ENCODE results near the gene PDE8B.

Gene PDE8B

GRCh38 chr5:77250021-77250420, 39.5 kb downstream of the PDE8B start:
- no peaks in the 10 kb centered on the region for H3K36me3 ChIP-seq (ENCODE audit: control insufficient read depth in 4 of 4, insufficient read depth in 4 of 4, low read length in 3 of 4)
- CTCF ChIA-PET, result no interaction called here
- H3K9me3 ChIP-seq (ENCODE audit: control extremely low read depth in 1 of 5, control insufficient read depth in 4 of 5, insufficient read depth in 2 of 5, low read depth in 1 of 5, low read length in 4 of 5), result no peaks in the 10 kb centered on the region
- WGBS (ENCODE audit: insufficient coverage), result 100% methylated on average over 4 of the region's 4 CpGs
- no peak overlapping the region for H3K27ac ChIP-seq (ENCODE audit: insufficient read depth in 1 of 2, low read depth in 1 of 2, low read length in 2 of 2, poor library complexity in 1 of 2, severe bottlenecking in 2 of 2)
- POLR2A ChIA-PET, result no interaction called here
- no peak for DNase-seq
- no peaks in the 10 kb centered on the region for H3K4me1 ChIP-seq (ENCODE audit: control extremely low read depth in 1 of 4, control insufficient read depth in 4 of 4, insufficient read depth in 4 of 4, low read length in 3 of 4)
- H3K4me3 ChIP-seq (ENCODE audit: control insufficient read depth in 1 of 7, extremely low read depth in 1 of 7, insufficient read depth in 4 of 7, low read depth in 2 of 7, low read length in 6 of 7), result no peak overlapping the region
- no peaks in the 10 kb centered on the region for H3K27me3 ChIP-seq (replicated peaks in 2 of 5; ENCODE audit: control insufficient read depth in 4 of 5, insufficient read depth in 5 of 5, low read length in 4 of 5)

- WGBS (ENCODE audit: insufficient coverage), result 100% methylated on average over 2 of the region's 3 CpGs
- H3K4me1 ChIP-seq (ENCODE audit: control extremely low read depth in 1 of 4, control insufficient read depth in 4 of 4, insufficient read depth in 4 of 4, low read length in 3 of 4), result no peaks in the 10 kb centered on the region
- no peak for DNase-seq
- H3K36me3 ChIP-seq (ENCODE audit: control insufficient read depth in 4 of 4, insufficient read depth in 4 of 4, low read length in 3 of 4), result no peaks in the 10 kb centered on the region
- H3K27ac ChIP-seq (ENCODE audit: insufficient read depth in 1 of 2, low read depth in 1 of 2, low read length in 2 of 2, poor library complexity in 1 of 2, severe bottlenecking in 2 of 2), result no peak overlapping the region
- no peaks in the 10 kb centered on the region for H3K27me3 ChIP-seq (replicated peaks in 2 of 5; ENCODE audit: control insufficient read depth in 4 of 5, insufficient read depth in 5 of 5, low read length in 4 of 5)
- ChIA-PET CTCF (interaction anchor here (0.9 kb wide), 1 partner anchor 16 kb away, joined by 3 read pairs; no protein-coding TSS in a partner anchor), POLR2A (no interaction called here)
- no peaks in the 10 kb centered on the region for H3K9me3 ChIP-seq (ENCODE audit: control extremely low read depth in 1 of 5, control insufficient read depth in 4 of 5, insufficient read depth in 2 of 5, low read depth in 1 of 5, low read length in 4 of 5)
- H3K4me3 ChIP-seq (ENCODE audit: control insufficient read depth in 1 of 7, extremely low read depth in 1 of 7, insufficient read depth in 4 of 7, low read depth in 2 of 7, low read length in 6 of 7), result no peak overlapping the region
These were observed 41.4 kb downstream of the PDE8B start for GRCh38 chr5:77251921-77252320.

DNA sequence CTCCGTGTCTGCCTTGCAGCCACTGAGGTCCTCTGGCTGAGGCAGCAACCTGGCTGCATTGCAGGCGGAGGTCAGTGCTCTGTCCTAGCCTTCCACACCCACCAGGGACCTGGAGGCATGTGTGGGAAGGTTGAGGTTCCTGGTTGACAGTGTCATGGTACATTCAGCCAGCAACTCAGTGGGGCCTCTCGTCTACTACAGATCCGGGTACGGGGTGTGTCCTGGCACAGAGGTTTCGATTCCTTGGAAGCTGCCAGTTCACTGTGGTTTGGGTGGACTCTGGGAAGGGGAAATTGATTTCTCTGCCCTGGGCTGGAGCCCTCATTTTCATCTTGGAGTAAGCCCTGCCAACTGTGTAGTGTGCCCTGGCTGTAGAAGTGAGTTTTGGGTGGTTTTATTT, 45.1 kb downstream of the PDE8B start:
- peaks cover 0 to 4% (median 0%) of the 10 kb centered on the region in 5 experiments for H3K27me3 ChIP-seq (replicated peaks in 2 of 5; ENCODE audit: control insufficient read depth in 4 of 5, insufficient read depth in 5 of 5, low read length in 4 of 5)
- no peaks in the 10 kb centered on the region for H3K4me1 ChIP-seq (ENCODE audit: control extremely low read depth in 1 of 4, control insufficient read depth in 4 of 4, insufficient read depth in 4 of 4, low read length in 3 of 4)
- 81% methylated on average over 3 of the region's 6 CpGs for WGBS (ENCODE audit: insufficient coverage)
- ChIA-PET CTCF (no interaction called here), POLR2A (no interaction called here)
- DNase-seq, result no peak
- no peak overlapping the region for H3K4me3 ChIP-seq (ENCODE audit: control insufficient read depth in 1 of 7, extremely low read depth in 1 of 7, insufficient read depth in 4 of 7, low read depth in 2 of 7, low read length in 6 of 7)
- H3K9me3 ChIP-seq (ENCODE audit: control extremely low read depth in 1 of 5, control insufficient read depth in 4 of 5, insufficient read depth in 2 of 5, low read depth in 1 of 5, low read length in 4 of 5), result no peaks in the 10 kb centered on the region
- H3K27ac ChIP-seq (ENCODE audit: insufficient read depth in 1 of 2, low read depth in 1 of 2, low read length in 2 of 2, poor library complexity in 1 of 2, severe bottlenecking in 2 of 2), result no peak overlapping the region
- no peaks in the 10 kb centered on the region for H3K36me3 ChIP-seq (ENCODE audit: control insufficient read depth in 4 of 4, insufficient read depth in 4 of 4, low read length in 3 of 4)

DNA sequence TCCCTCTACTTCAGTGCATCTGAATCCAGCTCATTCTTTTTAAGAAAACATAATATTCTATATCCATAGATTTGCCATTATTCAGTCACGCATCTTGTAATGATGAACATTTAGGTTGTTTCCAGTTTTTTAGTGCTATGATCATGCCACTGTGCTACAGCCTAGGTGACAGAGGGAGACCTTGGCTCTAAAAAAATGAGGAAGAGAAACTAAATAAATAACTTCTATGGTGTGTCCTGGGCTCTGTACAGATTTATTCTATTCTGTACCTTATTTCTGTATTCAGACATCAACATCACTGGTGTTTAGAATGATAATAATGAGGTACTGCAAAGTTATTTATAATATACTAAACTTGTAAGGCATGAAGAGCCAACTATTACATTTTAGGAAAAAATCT, 45.9 kb downstream of the PDE8B start:
- no CpG with 5 or more reads among the region's 1 CpG for WGBS (ENCODE audit: insufficient coverage)
- peak in 1 of 3 donors; percentile 6 for DNase-seq
- CTCF ChIA-PET, result no interaction called here
- Histone ChIP-seq H3K36me3 (ENCODE audit: control insufficient read depth in 4 of 4, insufficient read depth in 4 of 4, low read length in 3 of 4) (no peaks in the 10 kb centered on the region), H3K27me3 (replicated peaks in 2 of 5; ENCODE audit: control insufficient read depth in 4 of 5, insufficient read depth in 5 of 5, low read length in 4 of 5) (peaks cover 0 to 4% (median 0%) of the 10 kb centered on the region in 5 experiments), H3K9me3 (ENCODE audit: control extremely low read depth in 1 of 5, control insufficient read depth in 4 of 5, insufficient read depth in 2 of 5, low read depth in 1 of 5, low read length in 4 of 5) (no peaks in the 10 kb centered on the region), H3K27ac (ENCODE audit: insufficient read depth in 1 of 2, low read depth in 1 of 2, low read length in 2 of 2, poor library complexity in 1 of 2, severe bottlenecking in 2 of 2) (no peak overlapping the region), H3K4me1 (ENCODE audit: control extremely low read depth in 1 of 4, control insufficient read depth in 4 of 4, insufficient read depth in 4 of 4, low read length in 3 of 4) (no peaks in the 10 kb centered on the region), H3K4me3 (ENCODE audit: control insufficient read depth in 1 of 7, extremely low read depth in 1 of 7, insufficient read depth in 4 of 7, low read depth in 2 of 7, low read length in 6 of 7) (no peak overlapping the region)
- POLR2A ChIA-PET, result no interaction called here

DNA sequence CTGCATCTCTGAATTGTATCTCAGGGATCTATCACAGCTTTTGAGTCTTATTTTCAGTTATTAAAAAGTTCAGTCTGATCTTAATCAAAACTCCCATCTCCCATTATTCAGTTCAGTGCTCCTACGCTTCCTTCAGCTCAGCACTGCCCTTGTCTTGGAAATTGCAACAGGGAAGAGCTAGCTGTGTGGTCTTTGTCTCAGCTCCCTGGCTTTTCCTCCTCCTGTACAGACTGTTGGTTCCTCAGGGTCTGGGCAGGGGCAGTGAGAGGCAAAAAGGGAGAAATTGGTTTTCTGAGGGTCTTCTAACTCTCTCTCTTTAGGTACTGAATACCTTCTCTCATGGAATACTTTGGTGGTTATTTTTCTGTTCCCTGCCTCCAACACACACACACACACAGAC, 48.2 kb downstream of the PDE8B start:
- no peaks in the 10 kb centered on the region for H3K9me3 ChIP-seq (ENCODE audit: control extremely low read depth in 1 of 5, control insufficient read depth in 4 of 5, insufficient read depth in 2 of 5, low read depth in 1 of 5, low read length in 4 of 5)
- no peak for DNase-seq
- no peak overlapping the region for H3K4me3 ChIP-seq (ENCODE audit: control insufficient read depth in 1 of 7, extremely low read depth in 1 of 7, insufficient read depth in 4 of 7, low read depth in 2 of 7, low read length in 6 of 7)
- ChIA-PET POLR2A (no interaction called here), CTCF (no interaction called here)
- no peaks in the 10 kb centered on the region for H3K36me3 ChIP-seq (ENCODE audit: control insufficient read depth in 4 of 4, insufficient read depth in 4 of 4, low read length in 3 of 4)
- H3K27me3 ChIP-seq (replicated peaks in 2 of 5; ENCODE audit: control insufficient read depth in 4 of 5, insufficient read depth in 5 of 5, low read length in 4 of 5), result peaks cover 0 to 4% (median 0%) of the 10 kb centered on the region in 5 experiments
- no peaks in the 10 kb centered on the region for H3K4me1 ChIP-seq (ENCODE audit: control extremely low read depth in 1 of 4, control insufficient read depth in 4 of 4, insufficient read depth in 4 of 4, low read length in 3 of 4)
- no peak overlapping the region for H3K27ac ChIP-seq (ENCODE audit: insufficient read depth in 1 of 2, low read depth in 1 of 2, low read length in 2 of 2, poor library complexity in 1 of 2, severe bottlenecking in 2 of 2)
- WGBS (ENCODE audit: insufficient coverage), result no CpG with 5 or more reads among the region's 1 CpG

DNA sequence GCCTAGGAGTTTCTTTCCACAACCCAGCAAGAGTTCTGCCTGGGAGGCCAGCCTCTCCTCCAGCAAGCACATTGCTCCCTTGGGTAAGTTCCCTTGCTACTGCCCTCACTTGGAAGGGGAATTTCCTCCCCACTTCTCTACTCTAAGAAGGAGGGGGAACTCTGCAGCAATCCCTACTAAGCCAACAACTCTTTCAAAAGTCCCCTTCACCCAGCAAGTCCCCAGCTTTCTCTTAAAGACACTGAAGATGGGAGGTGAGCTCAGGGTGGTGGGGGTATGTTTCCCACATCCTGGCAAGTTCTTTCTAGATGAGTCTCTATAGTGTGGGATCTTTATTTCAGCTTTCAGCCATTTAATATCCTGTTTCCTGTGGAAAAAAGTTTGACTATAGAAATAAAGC, 49.0 kb downstream of the PDE8B start:
- CTCF ChIA-PET, result no interaction called here

DNA sequence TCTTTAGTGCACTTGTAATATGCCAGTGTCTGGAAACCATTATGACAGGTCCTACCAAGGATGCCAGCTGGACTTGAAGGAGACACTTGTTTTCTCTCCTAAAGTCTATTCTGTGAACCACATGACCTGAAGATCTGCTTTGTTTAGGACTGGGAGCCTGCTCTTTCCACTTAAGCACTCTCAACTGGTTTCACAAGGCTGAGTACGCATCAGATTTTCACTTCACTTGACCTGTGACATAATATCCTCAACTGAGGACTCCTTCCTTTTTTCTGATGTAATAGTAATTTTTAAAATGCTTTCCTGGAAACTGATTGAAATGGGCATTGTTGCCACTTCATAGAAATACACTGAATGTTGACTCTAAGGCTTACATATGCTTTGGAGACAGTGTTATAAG, 52.2 kb downstream of the PDE8B start:
- no CpG with 5 or more reads among the region's 1 CpG for WGBS (ENCODE audit: insufficient coverage)

More for the DNA sequence above, 49.0 kb downstream of the PDE8B start:
- Histone ChIP-seq H3K9me3 (ENCODE audit: control extremely low read depth in 1 of 5, control insufficient read depth in 4 of 5, insufficient read depth in 2 of 5, low read depth in 1 of 5, low read length in 4 of 5) (no peaks in the 10 kb centered on the region), H3K4me1 (ENCODE audit: control extremely low read depth in 1 of 4, control insufficient read depth in 4 of 4, insufficient read depth in 4 of 4, low read length in 3 of 4) (no peaks in the 10 kb centered on the region), H3K36me3 (ENCODE audit: control insufficient read depth in 4 of 4, insufficient read depth in 4 of 4, low read length in 3 of 4) (no peaks in the 10 kb centered on the region), H3K27ac (ENCODE audit: insufficient read depth in 1 of 2, low read depth in 1 of 2, low read length in 2 of 2, poor library complexity in 1 of 2, severe bottlenecking in 2 of 2) (no peak overlapping the region), H3K27me3 (replicated peaks in 2 of 5; ENCODE audit: control insufficient read depth in 4 of 5, insufficient read depth in 5 of 5, low read length in 4 of 5) (peaks cover 0 to 4% (median 0%) of the 10 kb centered on the region in 5 experiments), H3K4me3 (ENCODE audit: control insufficient read depth in 1 of 7, extremely low read depth in 1 of 7, insufficient read depth in 4 of 7, low read depth in 2 of 7, low read length in 6 of 7) (no peak overlapping the region)
- POLR2A ChIA-PET, result no interaction called here
- DNase-seq, result no peak

More for the DNA sequence above, 52.2 kb downstream of the PDE8B start:
- Histone ChIP-seq H3K36me3 (ENCODE audit: control insufficient read depth in 4 of 4, insufficient read depth in 4 of 4, low read length in 3 of 4) (no peaks in the 10 kb centered on the region), H3K27ac (ENCODE audit: insufficient read depth in 1 of 2, low read depth in 1 of 2, low read length in 2 of 2, poor library complexity in 1 of 2, severe bottlenecking in 2 of 2) (no peak overlapping the region), H3K4me3 (ENCODE audit: control insufficient read depth in 1 of 7, extremely low read depth in 1 of 7, insufficient read depth in 4 of 7, low read depth in 2 of 7, low read length in 6 of 7) (no peak overlapping the region), H3K27me3 (replicated peaks in 2 of 5; ENCODE audit: control insufficient read depth in 4 of 5, insufficient read depth in 5 of 5, low read length in 4 of 5) (peaks cover 0 to 4% (median 0%) of the 10 kb centered on the region in 5 experiments), H3K4me1 (ENCODE audit: control extremely low read depth in 1 of 4, control insufficient read depth in 4 of 4, insufficient read depth in 4 of 4, low read length in 3 of 4) (no peaks in the 10 kb centered on the region), H3K9me3 (ENCODE audit: control extremely low read depth in 1 of 5, control insufficient read depth in 4 of 5, insufficient read depth in 2 of 5, low read depth in 1 of 5, low read length in 4 of 5) (no peaks in the 10 kb centered on the region)
- ChIA-PET POLR2A (no interaction called here), CTCF (no interaction called here)
- DNase-seq, result no peak

Data from common myeloid progenitor, CD34-positive (primary cell).